Lower leg skin (tissue), 4 donors: Measurements from ENCODE around the gene PIGR. TPM values are rescaled to one million over a fixed set of nuclear protein-coding genes. Genes with fewer than 3 reads are reported as not detected.

ENCODE experiments used
- DNase-seq, 2 donors: peaks; one replicate each; pipeline ENCODE4 v3.0.0-alpha.2; 2019; ENCODE audit warnings: low spot score in 2 of 2
- H3K4me3 ChIP-seq: fragments of 200-600 bp; sonication (generic); 2 replicates; pipeline ENCODE4 v1.5.1; 2017; ENCODE audit warnings: mild to moderate bottlenecking, low read depth; ENCODE audit not compliant: poor library complexity, severe bottlenecking
- CTCF ChIP-seq, 3 donors: fragments of 450-650 bp; IDR thresholded peaks; one replicate each; pipeline ENCODE4 v1.5.1; 2016; ENCODE audit warnings: antibody characterized with exemption in 3 of 3, mild to moderate bottlenecking in 3 of 3, moderate library complexity in 2 of 3
- POLR2A ChIP-seq, 2 donors: fragments of 450-650 bp; IDR thresholded peaks; one replicate each; pipeline ENCODE4 v1.6.1; 2016 to 2017; ENCODE audit warnings: antibody characterized with exemption in 2 of 2, mild to moderate bottlenecking in 1 of 2, moderate library complexity in 1 of 2
- WGBS, 2 donors: methylation state at CpG; one replicate each; pipeline ENCODE4 v1.1.5; 2018; 5-methylcytosine and 5-hydroxymethylcytosine counted together
- intact Hi-C: fragments of 100-400 bp; cut with DNase I; formaldehyde crosslinking; loops from one replicate; pipeline ENCODE4 v1.15.0; 2023; ENCODE audit warnings: low total_unique reads
- total RNA-seq, 4 donors: library from RNA; depleted of rRNA; stranded (reverse); fragments of >200 nt; gene quantifications; one replicate each; pipeline ENCODE4 v1.1.0, GENCODE V29; 2016

Gene PIGR
- total RNA-seq, 4 donors from 2014 or later = 0.55 to 4.7 (median 2.0) TPM; not detected in 1

DNA sequence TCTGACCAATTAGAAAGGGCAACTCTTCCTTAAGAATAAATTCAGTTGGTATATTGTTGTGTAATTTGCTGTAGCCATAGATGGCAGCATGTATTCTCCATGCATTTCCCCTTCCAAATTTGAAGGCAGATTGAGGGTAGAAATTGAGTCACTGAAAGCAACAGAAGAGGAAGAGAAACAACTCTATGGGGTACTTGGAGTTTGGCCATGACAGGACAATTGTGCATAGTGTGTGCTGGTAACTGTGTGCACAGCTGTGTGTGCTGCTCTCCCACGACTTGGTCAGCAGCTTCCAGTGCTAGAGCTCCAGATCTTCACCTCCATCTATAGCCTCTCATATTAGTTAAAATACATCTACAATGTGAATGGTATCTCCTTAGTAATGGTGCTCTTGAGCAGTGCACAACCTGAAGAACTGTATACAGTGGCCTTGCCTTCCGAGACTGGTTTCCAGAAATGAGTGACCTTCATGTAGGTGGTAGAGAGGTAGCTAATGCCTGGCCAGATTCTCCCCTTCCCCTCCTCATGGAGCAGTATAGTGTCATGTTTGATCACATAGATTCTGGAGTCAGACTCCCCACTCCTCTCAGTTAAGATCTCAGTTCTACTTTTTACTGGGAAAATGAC is 24.9 kb upstream of the PIGR start:
- DNase-seq = peak in 1 of 2 donors; percentile 6
- no peak overlapping the region for H3K4me3 ChIP-seq
- intact Hi-C loops = no loop called here
- no peak for TF ChIP-seq POLR2A (IDR thresholded peaks at IDR 0.05)
- no peak for TF ChIP-seq CTCF (IDR thresholded peaks at IDR 0.05)
- 76 to 80% methylated on average over 2 of the region's 2 CpGs for WGBS, 2 donors

GRCh38 chr1:206970446-206970845 is 24.2 kb upstream of the PIGR start, which contains the start of gene FCAMR:
TSS of gene FCAMR (minus strand) at chr1:206970460. CDS start at chr1:206970125, 335 bp downstream.
- H3K4me3 ChIP-seq = no peak within 1 kb of the TSS
- WGBS, 2 donors = 73 to 75% methylated on average over 2 of the region's 2 CpGs
- peak in 1 of 2 donors; percentile 48 for DNase-seq
- TF ChIP-seq CTCF (IDR thresholded peaks at IDR 0.05) = no peak
- TF ChIP-seq POLR2A (IDR thresholded peaks at IDR 0.05) = no peak
- intact Hi-C loops = no loop called here

- TF ChIP-seq CTCF (IDR thresholded peaks at IDR 0.05) (no peak), POLR2A (IDR thresholded peaks at IDR 0.05) (no peak)
- intact Hi-C loops = no loop called here
- H3K4me3 ChIP-seq = no peak overlapping the region
- DNase-seq = peak in 1 of 2 donors; percentile 49
- 33 to 38% methylated on average over 5 of the region's 5 CpGs for WGBS, 2 donors
Measured at GRCh38 chr1:206969090-206969489, 22.8 kb upstream of the PIGR start.

- intact Hi-C loops = no loop called here
- no peak overlapping the region for H3K4me3 ChIP-seq
- WGBS, 2 donors = 75 to 78% methylated on average over 8 of the region's 8 CpGs
- peak in 1 of 2 donors; percentile 57 for DNase-seq
- TF ChIP-seq POLR2A (IDR thresholded peaks at IDR 0.05) (no peak), CTCF (IDR thresholded peaks at IDR 0.05) (no peak)
Measured at GRCh38 chr1:206967096-206967849, 21.0 kb upstream of the PIGR start.

- no peak for DNase-seq
- TF ChIP-seq CTCF (IDR thresholded peaks at IDR 0.05) (no peak), POLR2A (IDR thresholded peaks at IDR 0.05) (no peak)
- H3K4me3 ChIP-seq = no peak overlapping the region
- WGBS, 2 donors = 83 to 97% methylated on average over 2 of the region's 2 CpGs
- intact Hi-C loops = no loop called here
Measured at GRCh38 chr1:206965781-206966180, 19.5 kb upstream of the PIGR start.
